Ishikawa (cell line): Measurements from ENCODE around the gene DPF1.

Experiments
- CEBPB ChIP-seq: IDR thresholded peaks from 2 replicates; pipeline ENCODE4 v1.6.1; 2012
- CREB1 ChIP-seq: IDR thresholded peaks from 2 replicates; pipeline ENCODE4 v1.6.1; 2012; ENCODE audit warnings: low read depth
- EGR1 ChIP-seq: IDR thresholded peaks from 2 replicates; pipeline ENCODE4 v1.6.1; 2012
- EP300 ChIP-seq: IDR thresholded peaks from 2 replicates; pipeline ENCODE4 v1.6.1; 2012; ENCODE audit warnings: borderline replicate concordance
- FOXM1 ChIP-seq: IDR thresholded peaks from 2 replicates; pipeline ENCODE4 v1.6.1; 2012; ENCODE audit warnings: low read depth, borderline replicate concordance
- MAX ChIP-seq: IDR thresholded peaks from 2 replicates; pipeline ENCODE4 v1.6.1; 2012
- NFIC ChIP-seq: IDR thresholded peaks from 2 replicates; pipeline ENCODE4 v1.6.1; 2012
- RAD21 ChIP-seq: IDR thresholded peaks from 2 replicates; pipeline ENCODE4 v1.6.1; 2012; ENCODE audit warnings: low read depth
- REST ChIP-seq: IDR thresholded peaks from 2 replicates; pipeline ENCODE4 v1.6.1; 2012; ENCODE audit warnings: low read depth, mild to moderate bottlenecking
- TAF1 ChIP-seq: IDR thresholded peaks from 2 replicates; pipeline ENCODE4 v1.6.1; 2012; ENCODE audit warnings: low read depth, mild to moderate bottlenecking
- TCF12 ChIP-seq: IDR thresholded peaks from 2 replicates; pipeline ENCODE4 v1.6.1; 2012; ENCODE audit warnings: low read depth
- TEAD4 ChIP-seq: IDR thresholded peaks from 2 replicates; pipeline ENCODE4 v1.6.1; 2012
- USF1 ChIP-seq: IDR thresholded peaks from 2 replicates; pipeline ENCODE4 v1.6.1; 2012
- YY1 ChIP-seq: IDR thresholded peaks from 2 replicates; pipeline ENCODE4 v1.6.1; 2012; ENCODE audit warnings: low read depth
- ZBTB7A ChIP-seq: IDR thresholded peaks from 2 replicates; pipeline ENCODE4 v1.6.1; 2012; ENCODE audit warnings: low read depth

The DPF1 gene

GRCh38 chr19:38228491-38229439, 4.7 kb upstream of the DPF1 start:
- TF ChIP-seq ZBTB7A (peak; percentile 37; the same call in 1 of the 2 replicates), REST (no peak), TCF12 (no peak), FOXM1 (no peak)

GRCh38 chr19:38228005-38228377, 4.0 kb upstream of the DPF1 start:
- TF ChIP-seq ZBTB7A (no peak), NFIC (no peak), EP300 (no peak)

GRCh38 chr19:38227287-38228004, 3.4 kb upstream of the DPF1 start:
- no peak for TF ChIP-seq EGR1
- no peak for TF ChIP-seq CEBPB
- no peak for TF ChIP-seq MAX
- no peak for TF ChIP-seq NFIC
- no peak for TF ChIP-seq TEAD4
- no peak for TF ChIP-seq TAF1
- TF ChIP-seq ZBTB7A, result no peak
- no peak for TF ChIP-seq REST
- TF ChIP-seq CREB1, result no peak
- TF ChIP-seq RAD21, result no peak
- no peak for TF ChIP-seq EP300
- TF ChIP-seq FOXM1, result no peak
- TF ChIP-seq YY1, result no peak

- TF ChIP-seq CEBPB (no peak), TEAD4 (no peak), EP300 (no peak), FOXM1 (no peak), ZBTB7A (no peak), MAX (no peak), REST (no peak), USF1 (no peak), RAD21 (no peak), NFIC (no peak), TAF1 (no peak), TCF12 (no peak), EGR1 (no peak), YY1 (no peak), CREB1 (no peak)
These were observed 407 bp downstream of the DPF1 start for GRCh38 chr19:38223617-38224013.

GRCh38 chr19:38223119-38223523, 901 bp downstream of the DPF1 start:
- TF ChIP-seq EGR1 (no peak), TEAD4 (no peak)
